OCI-LY3 (cell line): Measurements from ENCODE around the gene IL32.
"Not testable (repeated sequence)": the region's sequence is repeated elsewhere in the genome, so short reads cannot be mapped to it uniquely, and the experiment has no call there.

Experiments
- EZH2phosphoT487 ChIP-seq: fragments of 200-600 bp; shearing (Covaris generic); IDR thresholded peaks from 2 replicates; pipeline ENCODE4 v1.6.1; 2018; ENCODE audit warnings: antibody characterized with exemption, mixed run types, low read depth
- TF ChIP-seq, protein P1 (sequence below): fragments of 200-600, 300-600 bp; sonication (generic); IDR thresholded peaks from 2 replicates; pipeline ENCODE4 v1.5.1; 2014; ENCODE audit warnings: antibody characterized with exemption, low read length, low read depth

DNA sequence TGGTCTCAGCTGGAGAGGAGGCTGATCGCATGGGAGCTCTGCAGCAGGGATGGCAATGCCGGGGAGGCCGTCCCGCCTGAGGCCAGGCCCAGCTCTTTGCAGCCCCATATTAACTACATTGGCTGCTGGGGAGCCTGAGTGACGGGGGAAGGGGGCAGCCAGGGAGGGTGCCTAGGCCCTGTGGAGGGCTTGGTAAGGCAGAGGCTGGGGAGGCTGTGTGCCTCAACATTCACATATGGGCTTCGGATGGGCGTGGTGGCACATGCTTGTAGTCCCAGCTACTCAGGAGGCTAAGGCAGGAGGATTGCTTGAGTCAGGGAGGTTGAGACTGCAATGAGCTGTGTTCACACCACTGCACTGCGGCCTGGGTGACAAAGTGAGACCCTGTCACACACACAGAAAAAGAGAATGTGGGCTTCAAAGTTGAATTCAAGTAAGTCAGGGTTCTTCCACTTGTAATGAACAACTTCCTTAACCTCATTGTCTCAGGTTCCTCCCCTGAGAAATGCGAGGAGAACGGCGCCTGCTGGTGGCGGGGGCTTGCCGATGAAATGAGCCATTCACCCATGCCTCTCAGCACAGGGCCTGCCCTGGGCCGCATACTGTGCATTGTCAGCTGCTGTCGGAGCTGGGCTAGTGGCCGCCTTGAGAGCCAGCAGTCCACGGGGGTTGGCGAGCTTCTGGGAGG, 7.3 kb downstream of the IL32 start:
- TF ChIP-seq, protein P1, sequence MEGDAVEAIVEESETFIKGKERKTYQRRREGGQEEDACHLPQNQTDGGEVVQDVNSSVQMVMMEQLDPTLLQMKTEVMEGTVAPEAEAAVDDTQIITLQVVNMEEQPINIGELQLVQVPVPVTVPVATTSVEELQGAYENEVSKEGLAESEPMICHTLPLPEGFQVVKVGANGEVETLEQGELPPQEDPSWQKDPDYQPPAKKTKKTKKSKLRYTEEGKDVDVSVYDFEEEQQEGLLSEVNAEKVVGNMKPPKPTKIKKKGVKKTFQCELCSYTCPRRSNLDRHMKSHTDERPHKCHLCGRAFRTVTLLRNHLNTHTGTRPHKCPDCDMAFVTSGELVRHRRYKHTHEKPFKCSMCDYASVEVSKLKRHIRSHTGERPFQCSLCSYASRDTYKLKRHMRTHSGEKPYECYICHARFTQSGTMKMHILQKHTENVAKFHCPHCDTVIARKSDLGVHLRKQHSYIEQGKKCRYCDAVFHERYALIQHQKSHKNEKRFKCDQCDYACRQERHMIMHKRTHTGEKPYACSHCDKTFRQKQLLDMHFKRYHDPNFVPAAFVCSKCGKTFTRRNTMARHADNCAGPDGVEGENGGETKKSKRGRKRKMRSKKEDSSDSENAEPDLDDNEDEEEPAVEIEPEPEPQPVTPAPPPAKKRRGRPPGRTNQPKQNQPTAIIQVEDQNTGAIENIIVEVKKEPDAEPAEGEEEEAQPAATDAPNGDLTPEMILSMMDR: not testable (repeated sequence)
- not testable (repeated sequence) for TF ChIP-seq EZH2phosphoT487
